Measurements from ENCODE around the gene SLC51A.

SLC51A gene

GRCh38 chr3:196225086-196225485, 8.8 kb downstream of the SLC51A start:
- no peaks in the 10 kb centered on the region for H3K9me3 ChIP-seq (ENCODE audit: control insufficient read depth in 1 of 2, low read length in 2 of 2)

GRCh38 chr3:196225763-196226364, 9.5 kb downstream of the SLC51A start:
- no peaks in the 10 kb centered on the region for H3K27me3 ChIP-seq (ENCODE audit: control insufficient read depth in 1 of 2, insufficient read depth in 2 of 2, low read length in 2 of 2)
- no peak overlapping the region for H3K9ac ChIP-seq (ENCODE audit: low read depth in 1 of 2, low read length in 2 of 2)
- no peaks in the 10 kb centered on the region for H3K9me3 ChIP-seq (ENCODE audit: control insufficient read depth in 1 of 2, low read length in 2 of 2)

More at GRCh38 chr3:196225086-196225485, 8.8 kb downstream of the SLC51A start:
- Histone ChIP-seq H3K36me3 (ENCODE audit: control insufficient read depth in 1 of 2, insufficient read depth in 2 of 2, low read length in 2 of 2) (peaks cover 0 to 3% of the 10 kb centered on the region in 2 donors), H3K27me3 (ENCODE audit: control insufficient read depth in 1 of 2, insufficient read depth in 2 of 2, low read length in 2 of 2) (no peaks in the 10 kb centered on the region), H3K27ac (ENCODE audit: low read depth, low read length) (no peak overlapping the region), H3K4me1 (ENCODE audit: control insufficient read depth in 1 of 2, insufficient read depth in 2 of 2, low read length in 2 of 2) (no peaks in the 10 kb centered on the region), H3K9ac (ENCODE audit: low read depth in 1 of 2, low read length in 2 of 2) (no peak overlapping the region), H3K4me3 (ENCODE audit: low read depth in 1 of 2, low read length in 2 of 2) (no peak overlapping the region)

GRCh38 chr3:196227121-196227561, 10.8 kb downstream of the SLC51A start:
- H3K27me3 ChIP-seq (ENCODE audit: control insufficient read depth in 1 of 2, insufficient read depth in 2 of 2, low read length in 2 of 2): no peaks in the 10 kb centered on the region
- H3K9ac ChIP-seq (ENCODE audit: low read depth in 1 of 2, low read length in 2 of 2): no peak overlapping the region
- no peaks in the 10 kb centered on the region for H3K9me3 ChIP-seq (ENCODE audit: control insufficient read depth in 1 of 2, low read length in 2 of 2)
- H3K36me3 ChIP-seq (ENCODE audit: control insufficient read depth in 1 of 2, insufficient read depth in 2 of 2, low read length in 2 of 2): peaks cover 0 to 7% of the 10 kb centered on the region in 2 donors
- no peaks in the 10 kb centered on the region for H3K4me1 ChIP-seq (ENCODE audit: control insufficient read depth in 1 of 2, insufficient read depth in 2 of 2, low read length in 2 of 2)
- no peak overlapping the region for H3K4me3 ChIP-seq (ENCODE audit: low read depth in 1 of 2, low read length in 2 of 2)
- no peak overlapping the region for H3K27ac ChIP-seq (ENCODE audit: low read depth, low read length)

More at GRCh38 chr3:196225763-196226364, 9.5 kb downstream of the SLC51A start:
- Histone ChIP-seq H3K36me3 (ENCODE audit: control insufficient read depth in 1 of 2, insufficient read depth in 2 of 2, low read length in 2 of 2) (peaks cover 0 to 4% of the 10 kb centered on the region in 2 donors), H3K4me3 (ENCODE audit: low read depth in 1 of 2, low read length in 2 of 2) (no peak overlapping the region), H3K27ac (ENCODE audit: low read depth, low read length) (no peak overlapping the region), H3K4me1 (ENCODE audit: control insufficient read depth in 1 of 2, insufficient read depth in 2 of 2, low read length in 2 of 2) (no peaks in the 10 kb centered on the region)

- H3K4me1 ChIP-seq (ENCODE audit: control insufficient read depth in 1 of 2, insufficient read depth in 2 of 2, low read length in 2 of 2): no peaks in the 10 kb centered on the region
- no peak overlapping the region for H3K27ac ChIP-seq (ENCODE audit: low read depth, low read length)
- no peak overlapping the region for H3K9ac ChIP-seq (ENCODE audit: low read depth in 1 of 2, low read length in 2 of 2)
- no peaks in the 10 kb centered on the region for H3K9me3 ChIP-seq (ENCODE audit: control insufficient read depth in 1 of 2, low read length in 2 of 2)
- H3K4me3 ChIP-seq (ENCODE audit: low read depth in 1 of 2, low read length in 2 of 2): no peak overlapping the region
- no peaks in the 10 kb centered on the region for H3K27me3 ChIP-seq (ENCODE audit: control insufficient read depth in 1 of 2, insufficient read depth in 2 of 2, low read length in 2 of 2)
- H3K36me3 ChIP-seq (ENCODE audit: control insufficient read depth in 1 of 2, insufficient read depth in 2 of 2, low read length in 2 of 2): peaks cover 0 to 10% of the 10 kb centered on the region in 2 donors
Measured at GRCh38 chr3:196227629-196228493, 11.5 kb downstream of the SLC51A start.

GRCh38 chr3:196232154-196232881, 16.0 kb downstream of the SLC51A start:
- H3K36me3 ChIP-seq (ENCODE audit: control insufficient read depth in 1 of 2, insufficient read depth in 2 of 2, low read length in 2 of 2): peaks cover 6 to 40% of the 10 kb centered on the region in 2 donors
- H3K27ac ChIP-seq (ENCODE audit: low read depth, low read length): no peak overlapping the region
- H3K9ac ChIP-seq (ENCODE audit: low read depth in 1 of 2, low read length in 2 of 2): no peak overlapping the region
- H3K4me3 ChIP-seq (ENCODE audit: low read depth in 1 of 2, low read length in 2 of 2): no peak overlapping the region
- no peaks in the 10 kb centered on the region for H3K27me3 ChIP-seq (ENCODE audit: control insufficient read depth in 1 of 2, insufficient read depth in 2 of 2, low read length in 2 of 2)
- no peaks in the 10 kb centered on the region for H3K4me1 ChIP-seq (ENCODE audit: control insufficient read depth in 1 of 2, insufficient read depth in 2 of 2, low read length in 2 of 2)
- no peaks in the 10 kb centered on the region for H3K9me3 ChIP-seq (ENCODE audit: control insufficient read depth in 1 of 2, low read length in 2 of 2)

GRCh38 chr3:196232882-196233251, 16.5 kb downstream of the SLC51A start:
- H3K4me1 ChIP-seq (ENCODE audit: control insufficient read depth in 1 of 2, insufficient read depth in 2 of 2, low read length in 2 of 2): no peaks in the 10 kb centered on the region
- no peak overlapping the region for H3K27ac ChIP-seq (ENCODE audit: low read depth, low read length)
- no peaks in the 10 kb centered on the region for H3K27me3 ChIP-seq (ENCODE audit: control insufficient read depth in 1 of 2, insufficient read depth in 2 of 2, low read length in 2 of 2)
- H3K36me3 ChIP-seq (ENCODE audit: control insufficient read depth in 1 of 2, insufficient read depth in 2 of 2, low read length in 2 of 2): peaks cover 10 to 46% of the 10 kb centered on the region in 2 donors
- no peaks in the 10 kb centered on the region for H3K9me3 ChIP-seq (ENCODE audit: control insufficient read depth in 1 of 2, low read length in 2 of 2)
- no peak overlapping the region for H3K4me3 ChIP-seq (ENCODE audit: low read depth in 1 of 2, low read length in 2 of 2)
- H3K9ac ChIP-seq (ENCODE audit: low read depth in 1 of 2, low read length in 2 of 2): no peak overlapping the region

GRCh38 chr3:196235452-196236122, 19.3 kb downstream of the SLC51A start:
- Histone ChIP-seq H3K4me1 (ENCODE audit: control insufficient read depth in 1 of 2, insufficient read depth in 2 of 2, low read length in 2 of 2) (no peaks in the 10 kb centered on the region), H3K9ac (ENCODE audit: low read depth in 1 of 2, low read length in 2 of 2) (no peak overlapping the region), H3K27me3 (ENCODE audit: control insufficient read depth in 1 of 2, insufficient read depth in 2 of 2, low read length in 2 of 2) (no peaks in the 10 kb centered on the region), H3K9me3 (ENCODE audit: control insufficient read depth in 1 of 2, low read length in 2 of 2) (no peaks in the 10 kb centered on the region), H3K4me3 (ENCODE audit: low read depth in 1 of 2, low read length in 2 of 2) (no peak overlapping the region), H3K36me3 (ENCODE audit: control insufficient read depth in 1 of 2, insufficient read depth in 2 of 2, low read length in 2 of 2) (peaks cover 22 to 72% of the 10 kb centered on the region in 2 donors), H3K27ac (ENCODE audit: low read depth, low read length) (no peak overlapping the region)

GRCh38 chr3:196236223-196236622, 19.9 kb downstream of the SLC51A start:
- H3K9me3 ChIP-seq (ENCODE audit: control insufficient read depth in 1 of 2, low read length in 2 of 2): no peaks in the 10 kb centered on the region
- no peak overlapping the region for H3K27ac ChIP-seq (ENCODE audit: low read depth, low read length)
- no peaks in the 10 kb centered on the region for H3K27me3 ChIP-seq (ENCODE audit: control insufficient read depth in 1 of 2, insufficient read depth in 2 of 2, low read length in 2 of 2)
- no peak overlapping the region for H3K9ac ChIP-seq (ENCODE audit: low read depth in 1 of 2, low read length in 2 of 2)
- H3K36me3 ChIP-seq (ENCODE audit: control insufficient read depth in 1 of 2, insufficient read depth in 2 of 2, low read length in 2 of 2): peaks cover 22 to 73% of the 10 kb centered on the region in 2 donors
- H3K4me1 ChIP-seq (ENCODE audit: control insufficient read depth in 1 of 2, insufficient read depth in 2 of 2, low read length in 2 of 2): no peaks in the 10 kb centered on the region
- H3K4me3 ChIP-seq (ENCODE audit: low read depth in 1 of 2, low read length in 2 of 2): no peak overlapping the region

GRCh38 chr3:196237203-196237602, 20.9 kb downstream of the SLC51A start:
- Histone ChIP-seq H3K36me3 (ENCODE audit: control insufficient read depth in 1 of 2, insufficient read depth in 2 of 2, low read length in 2 of 2) (peaks cover 29 to 83% of the 10 kb centered on the region in 2 donors), H3K9me3 (ENCODE audit: control insufficient read depth in 1 of 2, low read length in 2 of 2) (no peaks in the 10 kb centered on the region), H3K27me3 (ENCODE audit: control insufficient read depth in 1 of 2, insufficient read depth in 2 of 2, low read length in 2 of 2) (no peaks in the 10 kb centered on the region), H3K4me1 (ENCODE audit: control insufficient read depth in 1 of 2, insufficient read depth in 2 of 2, low read length in 2 of 2) (no peaks in the 10 kb centered on the region), H3K27ac (ENCODE audit: low read depth, low read length) (no peak overlapping the region), H3K9ac (ENCODE audit: low read depth in 1 of 2, low read length in 2 of 2) (no peak overlapping the region), H3K4me3 (ENCODE audit: low read depth in 1 of 2, low read length in 2 of 2) (no peak overlapping the region)
